Panc1 (cell line): ENCODE data around the gene CD8A.

ENCODE experiments used
- POLR2AphosphoS5 ChIP-seq: IDR thresholded peaks from 2 replicates; pipeline ENCODE4 v1.6.1; 2012; ENCODE audit warnings: mild to moderate bottlenecking, low read depth, low read length, moderate library complexity
- TF ChIP-seq, protein P1 (sequence below): fragments of 450-650 bp; IDR thresholded peaks from 2 replicates; pipeline ENCODE4 v1.5.1; 2017; ENCODE audit warnings: mild to moderate bottlenecking
- TF ChIP-seq, protein P2 (sequence below), 2 experiments: IDR thresholded peaks; 2 replicates each; pipeline ENCODE4 v1.6.1; 2011 to 2012; ENCODE audit warnings: low read depth in 2 of 2, control low read depth in 1 of 2, low read length in 1 of 2, mild to moderate bottlenecking in 1 of 2, moderate library complexity in 1 of 2; ENCODE audit not compliant: insufficient read depth in 1 of 2

DNA sequence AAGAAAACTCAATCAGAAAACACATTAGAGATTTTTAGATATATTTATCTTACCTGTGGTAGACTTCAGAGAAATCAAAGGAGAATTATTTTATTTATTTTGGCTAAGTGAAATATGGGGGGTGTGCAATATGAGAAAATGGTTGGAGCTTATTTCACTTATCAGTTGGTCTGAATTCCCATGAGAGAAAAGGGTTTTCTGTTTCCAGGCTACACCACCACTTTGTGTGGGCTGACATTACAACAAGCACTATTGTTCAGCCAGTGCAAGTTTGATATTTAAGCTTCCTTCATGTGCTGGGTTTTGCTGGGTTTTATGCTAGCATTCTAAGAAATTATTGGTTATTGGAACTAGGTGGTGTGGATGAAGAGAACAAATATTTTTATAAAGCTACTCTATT lies 37.1 kb downstream of the CD8A start:
- TF ChIP-seq, protein P1, sequence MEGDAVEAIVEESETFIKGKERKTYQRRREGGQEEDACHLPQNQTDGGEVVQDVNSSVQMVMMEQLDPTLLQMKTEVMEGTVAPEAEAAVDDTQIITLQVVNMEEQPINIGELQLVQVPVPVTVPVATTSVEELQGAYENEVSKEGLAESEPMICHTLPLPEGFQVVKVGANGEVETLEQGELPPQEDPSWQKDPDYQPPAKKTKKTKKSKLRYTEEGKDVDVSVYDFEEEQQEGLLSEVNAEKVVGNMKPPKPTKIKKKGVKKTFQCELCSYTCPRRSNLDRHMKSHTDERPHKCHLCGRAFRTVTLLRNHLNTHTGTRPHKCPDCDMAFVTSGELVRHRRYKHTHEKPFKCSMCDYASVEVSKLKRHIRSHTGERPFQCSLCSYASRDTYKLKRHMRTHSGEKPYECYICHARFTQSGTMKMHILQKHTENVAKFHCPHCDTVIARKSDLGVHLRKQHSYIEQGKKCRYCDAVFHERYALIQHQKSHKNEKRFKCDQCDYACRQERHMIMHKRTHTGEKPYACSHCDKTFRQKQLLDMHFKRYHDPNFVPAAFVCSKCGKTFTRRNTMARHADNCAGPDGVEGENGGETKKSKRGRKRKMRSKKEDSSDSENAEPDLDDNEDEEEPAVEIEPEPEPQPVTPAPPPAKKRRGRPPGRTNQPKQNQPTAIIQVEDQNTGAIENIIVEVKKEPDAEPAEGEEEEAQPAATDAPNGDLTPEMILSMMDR, result no peak
- TF ChIP-seq POLR2AphosphoS5, result no peak
- TF ChIP-seq, protein P2, sequence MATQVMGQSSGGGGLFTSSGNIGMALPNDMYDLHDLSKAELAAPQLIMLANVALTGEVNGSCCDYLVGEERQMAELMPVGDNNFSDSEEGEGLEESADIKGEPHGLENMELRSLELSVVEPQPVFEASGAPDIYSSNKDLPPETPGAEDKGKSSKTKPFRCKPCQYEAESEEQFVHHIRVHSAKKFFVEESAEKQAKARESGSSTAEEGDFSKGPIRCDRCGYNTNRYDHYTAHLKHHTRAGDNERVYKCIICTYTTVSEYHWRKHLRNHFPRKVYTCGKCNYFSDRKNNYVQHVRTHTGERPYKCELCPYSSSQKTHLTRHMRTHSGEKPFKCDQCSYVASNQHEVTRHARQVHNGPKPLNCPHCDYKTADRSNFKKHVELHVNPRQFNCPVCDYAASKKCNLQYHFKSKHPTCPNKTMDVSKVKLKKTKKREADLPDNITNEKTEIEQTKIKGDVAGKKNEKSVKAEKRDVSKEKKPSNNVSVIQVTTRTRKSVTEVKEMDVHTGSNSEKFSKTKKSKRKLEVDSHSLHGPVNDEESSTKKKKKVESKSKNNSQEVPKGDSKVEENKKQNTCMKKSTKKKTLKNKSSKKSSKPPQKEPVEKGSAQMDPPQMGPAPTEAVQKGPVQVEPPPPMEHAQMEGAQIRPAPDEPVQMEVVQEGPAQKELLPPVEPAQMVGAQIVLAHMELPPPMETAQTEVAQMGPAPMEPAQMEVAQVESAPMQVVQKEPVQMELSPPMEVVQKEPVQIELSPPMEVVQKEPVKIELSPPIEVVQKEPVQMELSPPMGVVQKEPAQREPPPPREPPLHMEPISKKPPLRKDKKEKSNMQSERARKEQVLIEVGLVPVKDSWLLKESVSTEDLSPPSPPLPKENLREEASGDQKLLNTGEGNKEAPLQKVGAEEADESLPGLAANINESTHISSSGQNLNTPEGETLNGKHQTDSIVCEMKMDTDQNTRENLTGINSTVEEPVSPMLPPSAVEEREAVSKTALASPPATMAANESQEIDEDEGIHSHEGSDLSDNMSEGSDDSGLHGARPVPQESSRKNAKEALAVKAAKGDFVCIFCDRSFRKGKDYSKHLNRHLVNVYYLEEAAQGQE (IDR thresholded peaks at IDR 0.05; ENCODE audit: insufficient read depth in 1 of 2, low read depth in 2 of 2, low read length in 1 of 2), result no peak
